Measurements from ENCODE around the gene MTHFS. TPM values are rescaled to one million over a fixed set of nuclear protein-coding genes. Genes with fewer than 3 reads are reported as not detected.

Gene MTHFS
- total RNA-seq, 2 donors from 2014 or later, result 28.7 to 55.1 TPM

DNA sequence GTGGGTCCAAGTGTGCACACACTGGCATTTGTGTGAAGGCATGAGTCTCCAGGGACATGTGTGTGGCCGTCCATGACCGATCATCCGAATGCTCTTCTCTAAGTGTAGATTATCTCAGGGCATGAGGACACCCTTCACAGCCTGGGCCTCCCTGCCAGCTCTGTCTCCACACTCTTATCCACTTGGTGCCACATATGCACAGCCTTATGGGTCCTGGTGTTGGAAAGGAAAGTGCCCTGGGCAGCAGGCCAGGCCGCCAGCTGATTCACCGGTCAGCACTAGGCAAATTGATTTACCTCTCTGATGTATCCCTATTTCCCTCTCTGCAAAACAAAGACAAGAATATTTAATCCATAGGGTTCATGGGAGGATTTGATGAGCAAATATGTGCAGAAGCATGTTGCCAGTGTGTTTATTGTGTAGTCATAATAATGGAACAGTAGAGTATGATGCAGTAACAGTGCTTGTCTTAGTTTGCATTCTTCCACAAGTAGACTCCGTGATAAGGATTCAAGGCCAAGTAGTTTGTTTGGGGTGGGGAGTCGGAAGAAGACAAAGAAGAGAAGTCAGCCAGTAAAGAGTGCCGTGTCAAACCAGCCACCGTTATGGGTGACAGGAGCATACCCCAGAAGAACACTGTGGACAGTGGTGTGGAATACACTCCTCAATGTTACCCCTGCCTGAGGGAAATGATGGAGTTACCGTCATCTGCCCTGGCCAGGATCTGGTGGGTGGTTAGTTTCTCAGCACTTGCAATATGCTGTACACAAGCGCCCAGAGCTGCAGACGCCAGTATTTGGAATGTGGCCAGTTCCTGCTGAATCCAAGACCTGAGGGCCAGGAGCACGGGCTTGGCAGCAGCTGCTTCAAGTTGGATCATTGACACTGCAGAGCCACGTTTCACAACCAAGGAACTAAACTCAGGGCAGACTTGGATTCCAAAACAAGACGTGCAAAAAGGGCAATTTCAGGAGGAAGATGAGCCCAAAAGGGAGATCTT, 85.1 kb downstream of the MTHFS start:
- intact Hi-C loops (cut with DNase I), result no loop called here
- DNase-seq (ENCODE audit: low spot score), result peak; percentile 86
- no peaks in the 10 kb centered on the region for H3K9me3 ChIP-seq
- H3K36me3 ChIP-seq, result no peaks in the 10 kb centered on the region
- H3K4me1 ChIP-seq (replicated peaks), result no peaks in the 10 kb centered on the region
- no peak overlapping the region for H3K27ac ChIP-seq
- TF ChIP-seq POLR2A (IDR thresholded peaks at IDR 0.05) (no peak), POLR2AphosphoS5 (IDR thresholded peaks at IDR 0.05) (peak; percentile 55)
- TF ChIP-seq, protein P1, sequence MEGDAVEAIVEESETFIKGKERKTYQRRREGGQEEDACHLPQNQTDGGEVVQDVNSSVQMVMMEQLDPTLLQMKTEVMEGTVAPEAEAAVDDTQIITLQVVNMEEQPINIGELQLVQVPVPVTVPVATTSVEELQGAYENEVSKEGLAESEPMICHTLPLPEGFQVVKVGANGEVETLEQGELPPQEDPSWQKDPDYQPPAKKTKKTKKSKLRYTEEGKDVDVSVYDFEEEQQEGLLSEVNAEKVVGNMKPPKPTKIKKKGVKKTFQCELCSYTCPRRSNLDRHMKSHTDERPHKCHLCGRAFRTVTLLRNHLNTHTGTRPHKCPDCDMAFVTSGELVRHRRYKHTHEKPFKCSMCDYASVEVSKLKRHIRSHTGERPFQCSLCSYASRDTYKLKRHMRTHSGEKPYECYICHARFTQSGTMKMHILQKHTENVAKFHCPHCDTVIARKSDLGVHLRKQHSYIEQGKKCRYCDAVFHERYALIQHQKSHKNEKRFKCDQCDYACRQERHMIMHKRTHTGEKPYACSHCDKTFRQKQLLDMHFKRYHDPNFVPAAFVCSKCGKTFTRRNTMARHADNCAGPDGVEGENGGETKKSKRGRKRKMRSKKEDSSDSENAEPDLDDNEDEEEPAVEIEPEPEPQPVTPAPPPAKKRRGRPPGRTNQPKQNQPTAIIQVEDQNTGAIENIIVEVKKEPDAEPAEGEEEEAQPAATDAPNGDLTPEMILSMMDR (IDR thresholded peaks at IDR 0.05), result no peak
- WGBS, result 38% methylated on average over 15 of the region's 15 CpGs
- H3K4me3 ChIP-seq, result no peak overlapping the region
- H3K27me3 ChIP-seq (replicated peaks; ENCODE audit: insufficient read depth), result no peaks in the 10 kb centered on the region

DNA sequence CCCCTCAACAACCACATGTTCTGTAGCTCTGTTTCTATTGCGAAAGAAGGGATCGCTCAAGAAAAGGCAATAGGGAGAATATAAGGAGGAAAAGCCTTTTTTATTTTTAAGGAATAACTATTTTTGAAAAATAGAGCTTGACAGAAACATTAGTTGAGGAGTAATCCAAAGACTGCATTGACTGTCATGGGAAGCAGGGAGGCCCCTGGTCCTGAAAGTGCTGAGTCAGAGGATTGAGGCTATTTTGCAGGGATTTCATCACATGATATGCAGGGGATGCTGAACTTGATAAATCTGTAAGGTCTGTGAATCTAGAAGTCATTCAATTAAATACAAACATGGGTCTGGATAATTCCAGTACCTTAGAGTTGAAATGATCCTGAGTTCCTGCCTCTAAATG, 92.0 kb downstream of the MTHFS start:
- Histone ChIP-seq H3K9me3 (no peaks in the 10 kb centered on the region), H3K4me1 (replicated peaks) (no peaks in the 10 kb centered on the region), H3K27me3 (replicated peaks; ENCODE audit: insufficient read depth) (no peaks in the 10 kb centered on the region), H3K36me3 (no peaks in the 10 kb centered on the region), H3K4me3 (no peak overlapping the region), H3K27ac (no peak overlapping the region)
- DNase-seq (ENCODE audit: low spot score), result no peak
- 96% methylated on average over 2 of the region's 2 CpGs for WGBS
- TF ChIP-seq POLR2A (IDR thresholded peaks at IDR 0.05), result no peak
- TF ChIP-seq POLR2AphosphoS5 (IDR thresholded peaks at IDR 0.05), result no peak
- TF ChIP-seq, protein P1 (IDR thresholded peaks at IDR 0.05), result no peak
- intact Hi-C loops (cut with DNase I), result no loop called here

DNA sequence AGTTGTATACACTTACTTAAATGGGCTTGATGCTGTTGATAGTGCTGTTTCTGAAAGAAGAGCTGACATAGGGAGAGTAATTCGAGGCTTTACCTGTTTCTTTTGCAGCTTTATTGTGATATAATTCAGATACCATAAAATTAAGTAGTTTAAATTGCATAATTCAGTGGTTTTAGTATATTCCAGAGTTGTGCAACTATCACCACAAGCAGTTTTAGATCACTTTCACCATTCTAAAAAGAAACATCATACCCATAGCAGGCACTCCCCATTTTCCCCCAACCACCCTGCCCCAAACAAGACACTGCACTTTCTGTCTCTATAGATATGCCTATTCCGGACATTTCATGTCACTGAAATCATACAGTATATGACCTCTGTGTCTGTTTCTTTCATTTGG, 98.5 kb downstream of the MTHFS start:
- 64% methylated on average over 2 of the region's 2 CpGs for WGBS
- no peaks in the 10 kb centered on the region for H3K9me3 ChIP-seq
- TF ChIP-seq POLR2A (IDR thresholded peaks at IDR 0.05) (no peak), POLR2AphosphoS5 (IDR thresholded peaks at IDR 0.05) (no peak)
- TF ChIP-seq, protein P1 (IDR thresholded peaks at IDR 0.05), result no peak
- intact Hi-C loops (cut with DNase I), result no loop called here
- no peak overlapping the region for H3K4me3 ChIP-seq
- DNase-seq (ENCODE audit: low spot score), result no peak
- H3K4me1 ChIP-seq (replicated peaks), result no peaks in the 10 kb centered on the region
- no peaks in the 10 kb centered on the region for H3K36me3 ChIP-seq
- H3K27ac ChIP-seq, result no peak overlapping the region
- H3K27me3 ChIP-seq (replicated peaks; ENCODE audit: insufficient read depth), result no peaks in the 10 kb centered on the region

Small RNA genes lying within 50 kb of the gene (small RNA-seq; reads per million reads assigned to genes)
- gene RNU6-667P, result 0 reads per million in 2 donors

Other genes with a start within 250 kb of the MTHFS start
- gene BCL2A1, start 74.2 kb upstream of the MTHFS start, total RNA-seq, result 1 to 10 TPM in 1 of 2 donors, under 1 TPM in 1; 0.57 to 2.7 TPM
- gene ZFAND6, start 162.7 kb upstream of the MTHFS start, total RNA-seq, result 100 to 1,000 TPM; 103 to 167 TPM